HL-60 (cell line): ENCODE measurements around the gene ZFYVE19.
A peak's percentile ranks its signal among the peaks of the same experiment; 100 is the strongest.

Experiments used
- DNase-seq, 2 experiments: peaks; one replicate each; pipeline ENCODE4 v3.0.0-alpha.2; 2010 to 2020; ENCODE audit warnings: low read depth in 1 of 2, low spot score in 1 of 2
- H3K27ac ChIP-seq: fragments of 250-450 bp; sonication (Bioruptor Pico); replicated peaks from 2 replicates; pipeline ENCODE4 v1.5.1; 2020; ENCODE audit warnings: mild to moderate bottlenecking, moderate library complexity
- H3K27me3 ChIP-seq: fragments of 250-450 bp; sonication (Bioruptor Pico); 2 replicates; pipeline ENCODE4 v1.5.1; 2021; ENCODE audit warnings: mild to moderate bottlenecking, moderate library complexity; ENCODE audit not compliant: insufficient read depth, poor library complexity, severe bottlenecking
- H3K4me3 ChIP-seq: replicated peaks from 2 replicates; pipeline ENCODE4 v1.5.1; 2011; ENCODE audit warnings: mild to moderate bottlenecking, control low read depth, low read length; ENCODE audit not compliant: insufficient read depth
- CTCF ChIP-seq: IDR thresholded peaks from one replicate; pipeline ENCODE4 v1.5.1; 2011; ENCODE audit warnings: low read length, control low read depth, inconsistent platforms; ENCODE audit not compliant: insufficient read depth
- GABPA ChIP-seq: IDR thresholded peaks from 2 replicates; pipeline ENCODE4 v1.6.1; 2012; ENCODE audit warnings: low read depth
- POLR2AphosphoS5 ChIP-seq: IDR thresholded peaks from 2 replicates; pipeline ENCODE4 v1.6.1; 2012; ENCODE audit warnings: low read depth
- REST ChIP-seq: IDR thresholded peaks from 2 replicates; pipeline ENCODE4 v1.6.1; 2012; ENCODE audit warnings: low read depth; ENCODE audit not compliant: insufficient replicate concordance
- SPI1 ChIP-seq: IDR thresholded peaks from 2 replicates; pipeline ENCODE4 v1.6.1; 2012; ENCODE audit warnings: low read depth, mild to moderate bottlenecking, borderline replicate concordance

ZFYVE19 gene

GRCh38 chr15:40768521-40769273 is 38.2 kb upstream of the ZFYVE19 start:
- Histone ChIP-seq H3K27ac (peak overlapping the region; percentile 70), H3K27me3 (no peaks in the 10 kb centered on the region), H3K4me3 (peak overlapping the region; percentile 11)
- TF ChIP-seq SPI1 (peak; percentile 85), POLR2AphosphoS5 (0 out of 2 replicates have a peak, but pooled peaks have one; percentile 33), REST (no peak), GABPA (peak; percentile 71)
- peak; percentile 58 to 68 for DNase-seq

- peak within 1 kb of the TSS; percentile 11 for H3K4me3 ChIP-seq
- TF ChIP-seq REST: no peak
- peak; percentile 45; the same call in 1 of the 2 replicates for TF ChIP-seq POLR2AphosphoS5
- TF ChIP-seq CTCF: no peak
- DNase-seq: peak; percentile 74 to 77
Observed at GRCh38 chr15:40769274-40770146, 37.4 kb upstream of the ZFYVE19 start, which contains the start of gene C15orf62. TSS of gene C15orf62 (plus strand) at chr15:40769980. CDS start at chr15:40770496, 516 bp downstream.

GRCh38 chr15:40770147-40770721 is 36.7 kb upstream of the ZFYVE19 start:
- no peaks in the 10 kb centered on the region for H3K27me3 ChIP-seq
- TF ChIP-seq POLR2AphosphoS5 (no peak), SPI1 (no peak), REST (no peak), GABPA (no peak), CTCF (no peak)
- H3K27ac ChIP-seq: peak overlapping the region; percentile 70; the same call in 1 of the 2 replicates
- DNase-seq: no peak
- no peak overlapping the region for H3K4me3 ChIP-seq

More at GRCh38 chr15:40769274-40770146, 37.4 kb upstream of the ZFYVE19 start, which contains the start of gene C15orf62:
- Histone ChIP-seq H3K27ac (peak within 1 kb of the TSS; percentile 70), H3K27me3 (no peaks in the 10 kb centered on the region)
